ENCODE results near the gene SLC4A9.
"Not testable (repeated sequence)": the region's sequence is repeated elsewhere in the genome, so short reads cannot be mapped to it uniquely, and the experiment has no call there.

The SLC4A9 gene

DNA sequence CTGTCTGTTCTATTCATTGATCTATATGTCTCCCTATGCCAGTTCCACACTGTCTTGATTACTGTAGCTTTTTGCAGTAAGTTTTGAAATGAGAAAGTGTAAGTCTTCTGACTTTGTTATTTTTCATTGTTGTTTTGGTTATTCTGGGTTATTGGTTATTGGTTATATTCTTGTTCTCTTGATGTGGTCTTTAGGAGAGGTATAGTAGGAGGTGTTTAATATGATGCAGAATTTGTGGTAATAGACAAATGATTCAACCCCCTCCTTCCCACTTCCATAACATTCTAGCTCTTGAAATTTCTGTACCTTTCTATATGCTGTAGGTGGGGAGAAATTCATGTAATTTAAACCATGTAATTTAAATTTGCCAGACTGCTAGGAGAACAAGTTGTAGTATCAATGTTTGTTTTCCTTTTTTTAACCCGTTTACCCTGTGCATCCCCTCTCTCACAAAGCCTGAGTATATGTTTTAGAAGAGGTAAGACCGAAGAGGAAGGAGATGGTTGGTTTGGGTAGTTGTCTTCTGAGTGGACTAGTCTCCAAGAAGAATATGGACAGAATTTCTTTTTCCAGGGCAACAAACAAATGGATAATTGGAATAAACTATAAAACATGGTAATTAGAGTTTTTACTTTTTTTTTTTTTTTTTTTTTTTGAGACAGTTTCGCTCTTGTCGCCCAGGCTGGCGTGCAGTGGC, 60.8 kb downstream of the SLC4A9 start:
- DNase-seq (ENCODE audit: low read depth), result no peak
- TF ChIP-seq, protein P1, sequence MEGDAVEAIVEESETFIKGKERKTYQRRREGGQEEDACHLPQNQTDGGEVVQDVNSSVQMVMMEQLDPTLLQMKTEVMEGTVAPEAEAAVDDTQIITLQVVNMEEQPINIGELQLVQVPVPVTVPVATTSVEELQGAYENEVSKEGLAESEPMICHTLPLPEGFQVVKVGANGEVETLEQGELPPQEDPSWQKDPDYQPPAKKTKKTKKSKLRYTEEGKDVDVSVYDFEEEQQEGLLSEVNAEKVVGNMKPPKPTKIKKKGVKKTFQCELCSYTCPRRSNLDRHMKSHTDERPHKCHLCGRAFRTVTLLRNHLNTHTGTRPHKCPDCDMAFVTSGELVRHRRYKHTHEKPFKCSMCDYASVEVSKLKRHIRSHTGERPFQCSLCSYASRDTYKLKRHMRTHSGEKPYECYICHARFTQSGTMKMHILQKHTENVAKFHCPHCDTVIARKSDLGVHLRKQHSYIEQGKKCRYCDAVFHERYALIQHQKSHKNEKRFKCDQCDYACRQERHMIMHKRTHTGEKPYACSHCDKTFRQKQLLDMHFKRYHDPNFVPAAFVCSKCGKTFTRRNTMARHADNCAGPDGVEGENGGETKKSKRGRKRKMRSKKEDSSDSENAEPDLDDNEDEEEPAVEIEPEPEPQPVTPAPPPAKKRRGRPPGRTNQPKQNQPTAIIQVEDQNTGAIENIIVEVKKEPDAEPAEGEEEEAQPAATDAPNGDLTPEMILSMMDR (IDR thresholded peaks at IDR 0.05; ENCODE audit: low read depth, low read length, missing control alignments), result no peak
- H3K4me3 ChIP-seq (ENCODE audit: low read depth, low read length), result no peak overlapping the region

DNA sequence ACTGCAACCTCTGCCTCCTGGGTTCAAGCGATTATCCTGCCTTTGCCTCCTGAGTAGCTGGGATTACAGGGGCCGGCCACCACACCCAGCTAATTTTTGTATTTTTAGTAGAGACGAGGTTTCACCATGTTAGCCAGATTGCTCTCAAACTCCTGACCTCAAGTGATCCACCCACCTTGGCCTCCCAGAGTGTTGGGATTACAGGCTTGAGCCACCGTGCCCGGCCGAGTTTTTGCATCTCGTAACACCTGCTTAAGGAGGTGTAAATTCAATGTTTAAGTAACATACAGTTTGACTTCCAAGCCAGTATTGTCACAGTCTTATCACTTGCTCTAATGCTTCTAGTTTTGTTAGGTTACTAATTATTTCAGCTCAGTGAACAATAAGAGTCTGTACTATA, 61.4 kb downstream of the SLC4A9 start:
- not testable (repeated sequence) for DNase-seq (ENCODE audit: low read depth); H3K4me3 ChIP-seq (ENCODE audit: low read depth, low read length)

DNA sequence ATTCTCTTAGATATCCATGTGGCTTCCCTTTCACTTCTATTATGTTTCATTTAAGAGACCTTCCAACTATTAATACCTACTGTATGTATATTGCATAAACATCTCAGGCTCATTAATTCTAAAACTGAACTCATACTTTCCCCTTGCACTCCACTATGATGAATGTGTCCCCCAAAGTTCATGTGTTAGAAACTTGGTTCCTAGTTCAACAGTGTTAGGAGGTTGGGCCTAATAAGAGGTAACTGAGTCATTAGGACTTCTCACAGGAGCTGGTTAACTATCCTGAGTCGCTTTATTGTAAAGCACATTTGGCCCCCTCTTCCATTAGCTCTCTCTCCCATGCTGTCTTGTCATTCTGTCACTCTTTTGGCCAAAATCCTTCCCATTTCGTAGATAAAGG, 63.6 kb downstream of the SLC4A9 start:
- TF ChIP-seq, protein P1 (IDR thresholded peaks at IDR 0.05; ENCODE audit: low read depth, low read length, missing control alignments), result no peak
- no peak for DNase-seq (ENCODE audit: low read depth)
- H3K4me3 ChIP-seq (ENCODE audit: low read depth, low read length), result no peak overlapping the region

DNA sequence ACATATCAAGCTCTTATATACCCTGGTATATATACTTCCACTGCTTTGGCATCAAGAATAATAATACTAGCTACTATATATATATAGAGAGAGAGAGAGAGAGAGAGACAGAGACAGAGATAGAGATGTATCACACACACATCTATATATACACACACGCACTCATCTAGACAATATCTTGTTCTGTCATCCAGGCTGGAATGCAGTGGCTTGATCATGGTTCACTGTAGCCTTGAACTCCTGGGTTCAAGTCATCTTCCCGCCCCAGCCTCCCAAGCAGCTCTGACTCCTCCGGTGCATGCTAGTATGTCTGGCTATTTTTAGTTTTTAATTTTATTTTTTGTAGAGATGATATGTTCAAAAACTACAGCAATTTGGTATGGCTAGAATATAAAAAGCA, 64.1 kb downstream of the SLC4A9 start:
- TF ChIP-seq, protein P1 (IDR thresholded peaks at IDR 0.05; ENCODE audit: low read depth, low read length, missing control alignments), result no peak
- H3K4me3 ChIP-seq (ENCODE audit: low read depth, low read length), result no peak overlapping the region
- no peak for DNase-seq (ENCODE audit: low read depth)

All from GM12864 (cell line).